Stimulated activated CD4-positive, alpha-beta T cell treated with anti-CD3 and anti-CD28 coated beads, Interleukin-1b, Interleukin-23, amount 100 ng/mL, for 1 hour (primary cell): ENCODE results near the gene ZSWIM2.
"Not testable (repeated sequence)": the region's sequence is repeated elsewhere in the genome, so short reads cannot be mapped to it uniquely, and the experiment has no call there.

Source experiments
- DNase-seq, 2 donors: peaks; one replicate each; pipeline ENCODE4 v3.0.0-alpha.2; 2020; ENCODE audit warnings: low read depth in 2 of 2

Gene ZSWIM2

GRCh38 chr2:186852508-186852907 is 3.5 kb upstream of the ZSWIM2 start:
- no peak for DNase-seq

- no peak for DNase-seq
Observed at GRCh38 chr2:186842373-186842772, 6.6 kb downstream of the ZSWIM2 start.

- DNase-seq = no peak
Observed at GRCh38 chr2:186841940-186842339, 7.0 kb downstream of the ZSWIM2 start.

DNA sequence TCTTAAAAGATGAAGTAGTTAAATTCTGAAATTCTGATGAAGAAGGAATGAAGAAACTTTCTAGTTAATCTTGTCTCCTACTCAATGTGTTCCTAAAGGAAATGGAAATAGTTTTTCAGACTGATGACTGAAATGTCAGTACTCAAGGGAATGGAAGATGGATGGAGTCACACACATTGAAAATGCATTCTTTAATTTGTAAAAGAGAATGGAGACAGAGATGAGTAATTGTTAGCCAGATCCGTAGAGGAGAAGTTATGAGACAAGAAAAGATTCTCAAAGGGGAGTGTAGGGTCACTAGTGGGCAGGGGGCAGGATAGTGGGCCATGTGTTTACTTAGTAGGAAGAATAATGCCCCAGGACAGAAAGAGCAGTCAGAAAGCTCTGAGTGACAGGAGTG is 13.3 kb downstream of the ZSWIM2 start:
- DNase-seq = no peak

GRCh38 chr2:186827862-186828492 is 21.0 kb downstream of the ZSWIM2 start:
- DNase-seq = no peak

DNA sequence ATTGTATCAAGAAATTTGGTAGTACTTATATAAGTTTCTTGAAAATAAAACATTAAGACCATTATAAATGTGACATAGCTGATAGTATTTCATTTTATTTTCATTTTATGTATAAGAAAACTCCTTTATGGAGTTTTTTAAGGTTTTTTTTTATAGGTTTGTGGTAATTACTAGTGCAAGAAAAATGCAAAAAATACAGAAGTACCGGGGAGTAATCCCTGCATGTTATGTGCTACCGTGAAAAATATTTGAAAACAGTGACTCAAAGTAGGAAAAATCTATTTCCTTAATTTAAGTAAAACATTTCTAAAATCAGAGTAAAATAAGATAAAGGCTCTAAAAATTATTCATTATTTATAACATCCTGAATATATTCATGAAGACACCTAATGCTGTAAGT is 21.6 kb downstream of the ZSWIM2 start:
- no peak for DNase-seq

DNA sequence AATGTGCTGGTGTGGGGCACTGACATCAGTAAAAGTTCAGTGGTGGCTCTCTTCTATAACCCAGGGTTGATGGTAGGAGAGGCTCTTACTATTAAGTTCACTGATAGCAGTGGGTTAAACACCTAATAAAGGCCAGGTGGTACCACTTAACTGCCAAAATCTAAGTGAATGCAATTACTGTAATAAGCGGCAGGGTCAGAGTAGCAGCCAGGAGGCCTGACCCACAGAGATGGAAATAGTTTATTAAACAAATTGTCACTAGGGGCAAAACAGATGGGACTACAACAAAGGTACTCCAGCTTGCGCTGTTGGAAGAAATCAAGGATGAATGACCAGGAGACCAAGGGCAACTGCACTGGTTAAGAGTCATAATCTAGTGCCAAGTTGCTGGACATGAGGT is 26.6 kb downstream of the ZSWIM2 start:
- DNase-seq = no peak

DNA sequence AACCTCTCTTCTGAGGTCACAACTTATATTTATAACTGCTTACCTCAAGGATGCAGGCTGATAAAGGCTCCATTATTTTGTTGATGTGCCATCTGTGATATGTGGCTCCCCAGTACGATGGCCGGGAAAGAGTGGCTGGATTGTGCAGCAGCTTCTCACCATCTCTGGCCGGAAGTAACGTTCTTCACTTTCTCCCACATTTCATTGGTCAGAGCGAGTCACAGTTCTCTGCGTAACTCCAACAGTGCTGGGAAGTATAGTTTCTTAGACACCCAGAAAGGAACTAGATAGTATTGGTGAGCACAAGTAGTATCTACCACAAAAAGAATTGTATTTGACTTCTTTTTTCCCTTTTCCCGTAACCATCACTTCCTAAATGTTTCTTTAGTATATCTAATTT is 28.7 kb downstream of the ZSWIM2 start:
- DNase-seq = no peak

DNA sequence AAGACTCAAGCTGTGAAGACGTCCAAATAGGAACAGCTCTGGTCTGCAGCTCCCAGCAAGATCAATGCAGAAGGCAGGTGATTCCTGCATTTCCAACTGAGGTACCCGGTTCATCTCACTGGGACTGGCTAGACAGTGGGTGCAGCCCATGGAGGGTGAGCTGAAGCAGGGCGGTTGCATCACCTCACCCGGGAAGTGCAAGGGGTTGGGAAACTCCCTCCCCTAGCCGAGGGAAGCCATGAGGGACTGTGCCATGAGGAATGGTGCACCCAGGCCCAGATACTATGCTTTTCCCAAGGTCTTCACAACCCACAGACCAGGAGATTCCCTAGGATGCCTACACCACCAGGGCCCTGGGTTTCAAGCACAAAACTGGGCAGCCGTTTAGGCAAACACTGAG is 37.2 kb downstream of the ZSWIM2 start:
- DNase-seq = not testable (repeated sequence)

DNA sequence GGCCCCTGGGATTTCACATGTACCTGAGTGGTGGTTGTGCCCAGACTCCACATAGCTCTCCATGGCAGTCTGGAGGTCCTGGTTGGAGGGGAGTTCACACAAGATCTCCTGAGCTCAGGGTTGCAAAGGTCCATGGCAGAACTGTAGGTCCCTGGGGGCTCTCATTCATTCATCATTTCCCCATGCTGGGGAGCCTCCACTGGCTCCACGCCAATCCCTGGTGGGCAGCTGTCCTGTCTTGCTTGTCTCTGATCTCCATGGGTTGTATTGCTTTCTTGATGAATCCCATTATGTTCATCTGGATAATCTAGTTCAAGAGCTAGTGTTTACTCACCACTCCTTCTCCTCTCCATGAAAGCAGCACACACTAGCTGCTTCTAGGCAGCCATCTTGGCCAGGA is 42.4 kb downstream of the ZSWIM2 start:
- no peak for DNase-seq

DNA sequence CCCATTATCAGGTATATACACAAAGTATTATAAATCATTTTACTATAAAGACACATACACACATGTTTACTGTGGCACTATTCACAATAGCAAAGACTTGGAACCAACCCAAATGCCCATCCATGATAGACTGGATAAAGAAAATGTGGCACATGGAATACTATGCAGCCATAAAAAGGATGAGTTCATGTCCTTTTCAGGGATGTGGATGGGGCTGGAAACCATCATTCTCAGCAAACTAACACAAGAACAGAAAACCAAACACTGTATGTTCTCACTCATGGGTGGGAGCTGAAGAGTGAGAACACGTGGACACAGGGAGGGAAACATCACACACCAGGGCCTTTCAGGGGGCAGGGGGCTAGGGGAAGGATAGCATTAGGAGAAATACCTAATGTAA is 50.4 kb downstream of the ZSWIM2 start:
- DNase-seq = not testable (repeated sequence)

DNA sequence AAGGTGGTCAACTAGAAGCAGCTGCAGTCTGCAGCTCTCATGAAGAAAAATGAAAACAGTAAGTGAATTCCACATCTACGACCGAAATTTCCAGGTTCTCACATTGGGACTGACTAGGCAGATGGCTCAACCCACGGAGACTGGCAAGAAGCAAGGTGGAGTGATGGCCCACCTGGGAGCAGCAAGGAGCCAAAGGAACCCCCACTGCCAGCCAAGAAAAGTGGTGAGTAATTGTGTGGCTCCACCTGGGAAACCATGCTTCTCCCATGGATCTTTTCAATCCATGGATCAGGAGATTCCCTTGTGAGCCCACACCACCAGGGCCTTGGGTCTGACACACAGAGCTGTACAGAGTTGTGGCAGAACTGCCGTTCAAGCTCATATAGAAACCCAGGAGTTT is 64.0 kb downstream of the ZSWIM2 start:
- no peak for DNase-seq

DNA sequence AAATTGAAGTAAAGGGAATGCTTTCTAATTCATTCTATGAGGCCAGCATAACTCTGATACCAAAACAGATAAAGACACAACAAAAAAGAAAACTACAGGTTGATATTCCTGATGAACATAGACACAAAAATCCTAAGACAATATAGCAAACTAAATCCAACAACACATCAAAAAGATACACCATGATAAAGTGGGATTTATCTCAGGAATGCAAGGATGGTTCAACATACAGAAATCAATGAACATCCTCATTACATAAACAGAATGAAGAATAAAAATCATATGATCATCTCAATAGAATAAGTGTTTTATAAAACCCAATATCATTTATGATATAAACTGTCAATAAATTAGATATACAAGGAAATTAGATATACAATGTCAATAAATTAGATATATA is 65.7 kb downstream of the ZSWIM2 start:
- DNase-seq = no peak

DNA sequence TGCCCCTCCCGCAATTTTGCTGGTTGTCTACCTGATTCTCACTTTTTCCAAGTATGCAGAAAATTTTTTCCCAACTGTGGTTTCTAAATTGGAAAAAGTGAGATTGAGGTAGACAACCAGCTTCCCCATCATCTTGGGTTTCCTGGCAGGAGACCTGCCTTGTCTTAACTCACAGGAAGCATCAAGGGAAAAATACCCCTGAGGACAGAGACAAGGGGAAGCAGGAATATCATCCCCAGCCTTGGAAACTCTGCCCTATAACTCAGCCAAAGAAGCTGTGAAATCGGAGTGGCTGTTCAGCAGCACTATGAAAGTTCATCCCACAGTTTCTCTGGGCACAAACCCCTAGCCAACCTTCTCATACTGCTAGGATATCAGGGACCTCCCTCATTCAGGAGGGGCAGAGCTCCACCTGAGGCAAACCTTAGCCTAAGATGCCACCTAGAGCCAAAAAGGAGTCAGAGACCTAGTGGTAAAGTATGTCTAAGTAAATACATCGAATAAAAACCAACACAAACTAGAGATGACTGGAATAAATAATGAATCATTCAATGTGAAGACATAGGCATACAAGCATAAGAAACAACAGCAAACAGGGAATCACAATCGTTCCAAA is 68.2 kb downstream of the ZSWIM2 start:
- no peak for DNase-seq
